ENCODE data around the gene GJA4. TPM values are rescaled to one million over a fixed set of nuclear protein-coding genes. Genes with fewer than 3 reads are reported as not detected.

GJA4 gene
- 10 to 100 TPM in 3 of 4 donors, 1 to 10 TPM in 1; 2.9 to 30.8 (median 12.8) TPM for total RNA-seq

GRCh38 chr1:34792868-34793727 lies at the start of gene GJA4:
Gene GJA4 (plus strand): TSS chr1:34792999. CDS start chr1:34794214, 1,215 bp downstream.
- H3K4me3 ChIP-seq (ENCODE audit: low read depth, poor library complexity, severe bottlenecking): no peak within 1 kb of the TSS
- intact Hi-C loops (cut with DNase I; ENCODE audit: low total_unique reads): no loop called here
- peak in 1 of 2 donors; percentile 62 for DNase-seq (ENCODE audit: low spot score in 2 of 2)
- 19 to 24% methylated on average over 9 to 17 of the region's 45 CpGs for WGBS, 2 donors
- TF ChIP-seq, protein P1, sequence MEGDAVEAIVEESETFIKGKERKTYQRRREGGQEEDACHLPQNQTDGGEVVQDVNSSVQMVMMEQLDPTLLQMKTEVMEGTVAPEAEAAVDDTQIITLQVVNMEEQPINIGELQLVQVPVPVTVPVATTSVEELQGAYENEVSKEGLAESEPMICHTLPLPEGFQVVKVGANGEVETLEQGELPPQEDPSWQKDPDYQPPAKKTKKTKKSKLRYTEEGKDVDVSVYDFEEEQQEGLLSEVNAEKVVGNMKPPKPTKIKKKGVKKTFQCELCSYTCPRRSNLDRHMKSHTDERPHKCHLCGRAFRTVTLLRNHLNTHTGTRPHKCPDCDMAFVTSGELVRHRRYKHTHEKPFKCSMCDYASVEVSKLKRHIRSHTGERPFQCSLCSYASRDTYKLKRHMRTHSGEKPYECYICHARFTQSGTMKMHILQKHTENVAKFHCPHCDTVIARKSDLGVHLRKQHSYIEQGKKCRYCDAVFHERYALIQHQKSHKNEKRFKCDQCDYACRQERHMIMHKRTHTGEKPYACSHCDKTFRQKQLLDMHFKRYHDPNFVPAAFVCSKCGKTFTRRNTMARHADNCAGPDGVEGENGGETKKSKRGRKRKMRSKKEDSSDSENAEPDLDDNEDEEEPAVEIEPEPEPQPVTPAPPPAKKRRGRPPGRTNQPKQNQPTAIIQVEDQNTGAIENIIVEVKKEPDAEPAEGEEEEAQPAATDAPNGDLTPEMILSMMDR (IDR thresholded peaks at IDR 0.05): no peak
- no peak for TF ChIP-seq POLR2A (IDR thresholded peaks at IDR 0.05)

- 86 to 89% methylated on average over 6 of the region's 6 CpGs for WGBS, 2 donors
- no peak overlapping the region for H3K4me3 ChIP-seq (ENCODE audit: low read depth, poor library complexity, severe bottlenecking)
- DNase-seq (ENCODE audit: low spot score in 2 of 2): no peak
- intact Hi-C loops (cut with DNase I; ENCODE audit: low total_unique reads): loop anchor here (5.0 kb wide), 1 partner anchor 1111 kb away; no protein-coding TSS in a partner anchor
- TF ChIP-seq POLR2A (IDR thresholded peaks at IDR 0.05): no peak
- TF ChIP-seq, protein P1 (IDR thresholded peaks at IDR 0.05): no peak
Observed at GRCh38 chr1:34743775-34744174, 49.0 kb upstream of the GJA4 start.

DNA sequence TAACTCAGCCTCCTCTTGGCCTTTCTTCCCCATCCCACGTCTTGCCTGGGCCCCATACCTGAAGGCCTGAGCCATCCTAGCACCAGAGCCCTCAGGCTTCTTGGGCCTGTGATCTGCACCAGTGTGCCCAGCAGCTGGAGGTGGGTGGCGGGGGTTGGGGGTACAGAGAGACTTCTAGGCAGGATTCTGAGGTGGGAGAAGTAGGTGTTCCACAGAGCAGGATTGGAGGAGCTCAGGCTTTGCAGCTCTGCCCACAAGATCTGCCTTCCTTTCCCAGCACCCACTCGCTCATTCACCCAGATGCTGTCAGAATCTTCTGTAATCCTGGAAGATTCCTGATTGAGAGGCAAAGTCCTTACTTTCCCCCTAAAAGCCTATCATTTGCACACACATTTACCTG lies 47.9 kb upstream of the GJA4 start:
- 69 to 89% methylated on average over 3 of the region's 3 CpGs for WGBS, 2 donors
- no peak overlapping the region for H3K4me3 ChIP-seq (ENCODE audit: low read depth, poor library complexity, severe bottlenecking)
- intact Hi-C loops (cut with DNase I; ENCODE audit: low total_unique reads): loop anchor here (5.0 kb wide), 1 partner anchor 1113 kb away; no protein-coding TSS in a partner anchor
- DNase-seq (ENCODE audit: low spot score in 2 of 2): peak in 1 of 2 donors; percentile 56
- TF ChIP-seq, protein P1 (IDR thresholded peaks at IDR 0.05): no peak
- TF ChIP-seq POLR2A (IDR thresholded peaks at IDR 0.05): no peak

GRCh38 chr1:34745666-34746065 lies 47.1 kb upstream of the GJA4 start:
- WGBS, 2 donors: 65 to 72% methylated on average over 5 of the region's 5 CpGs
- no peak overlapping the region for H3K4me3 ChIP-seq (ENCODE audit: low read depth, poor library complexity, severe bottlenecking)
- intact Hi-C loops (cut with DNase I; ENCODE audit: low total_unique reads): no loop called here
- TF ChIP-seq POLR2A (IDR thresholded peaks at IDR 0.05): no peak
- TF ChIP-seq, protein P1 (IDR thresholded peaks at IDR 0.05): no peak
- DNase-seq (ENCODE audit: low spot score in 2 of 2): peak in 1 of 2 donors; percentile 74

- intact Hi-C loops (cut with DNase I; ENCODE audit: low total_unique reads): no loop called here
- DNase-seq (ENCODE audit: low spot score in 2 of 2): no peak
Observed at GRCh38 chr1:34746101-34746500, 46.7 kb upstream of the GJA4 start.

More at GRCh38 chr1:34746101-34746500, 46.7 kb upstream of the GJA4 start:
- WGBS, 2 donors: 84 to 90% methylated on average over 4 of the region's 4 CpGs
- no peak overlapping the region for H3K4me3 ChIP-seq (ENCODE audit: low read depth, poor library complexity, severe bottlenecking)
- no peak for TF ChIP-seq POLR2A (IDR thresholded peaks at IDR 0.05)
- TF ChIP-seq, protein P1 (IDR thresholded peaks at IDR 0.05): no peak
